HEK293T (cell line): Measurements from ENCODE around the gene CNTLN.

ENCODE experiments used
- CTCF ChIA-PET: fragments of 350-600 bp; formaldehyde crosslinking; extraction: SDS; loops from one replicate; lab custom pipeline; 2021; ENCODE audit warnings: antibody characterized with exemption, inconsistent platforms; lab: Yijun Ruan, JAX
- POLR2A ChIA-PET: fragments of 350-600 bp; formaldehyde crosslinking; extraction: SDS; loops from one replicate; lab custom pipeline; 2020; ENCODE audit warnings: antibody characterized with exemption, inconsistent platforms; lab: Yijun Ruan, JAX
- DNase-seq: peaks from one replicate; pipeline ENCODE4 v3.0.0; 2012; ENCODE audit warnings: mixed read lengths; ENCODE audit errors: extremely low spot score
- ARNT ChIP-seq: fragments of 450-650 bp; IDR thresholded peaks from 2 replicates; pipeline ENCODE4 v1.6.1; 2017; ENCODE audit warnings: mild to moderate bottlenecking
- BHLHE40 ChIP-seq: fragments of 450-650 bp; IDR thresholded peaks from 2 replicates; pipeline ENCODE4 v1.6.1; 2016; ENCODE audit warnings: mild to moderate bottlenecking, moderate library complexity, borderline replicate concordance
- CTBP1 ChIP-seq: fragments of 450-650 bp; IDR thresholded peaks from 2 replicates; pipeline ENCODE4 v1.6.1; 2016; ENCODE audit warnings: borderline replicate concordance
- ELF4 ChIP-seq: fragments of 450-650 bp; IDR thresholded peaks from 2 replicates; pipeline ENCODE4 v1.6.1; 2017; ENCODE audit warnings: antibody characterized with exemption
- FOXA1 ChIP-seq: fragments of 450-650 bp; IDR thresholded peaks from 2 replicates; pipeline ENCODE4 v1.6.1; 2016; ENCODE audit warnings: mild to moderate bottlenecking
- FOXK2 ChIP-seq: fragments of 450-650 bp; IDR thresholded peaks from 2 replicates; pipeline ENCODE4 v1.6.1; 2016; ENCODE audit warnings: mild to moderate bottlenecking
- FOXM1 ChIP-seq: fragments of 450-650 bp; IDR thresholded peaks from 2 replicates; pipeline ENCODE4 v1.6.1; 2017; ENCODE audit warnings: mild to moderate bottlenecking, borderline replicate concordance
- HDGF ChIP-seq: fragments of 450-650 bp; IDR thresholded peaks from 2 replicates; pipeline ENCODE4 v1.6.1; 2017; ENCODE audit warnings: antibody characterized with exemption, borderline replicate concordance
- L3MBTL2 ChIP-seq: fragments of 450-650 bp; conservative IDR thresholded peaks from 2 replicates; pipeline ENCODE4 v1.6.1; 2016; ENCODE audit warnings: mild to moderate bottlenecking
- LEF1 ChIP-seq: fragments of 450-650 bp; IDR thresholded peaks from 2 replicates; pipeline ENCODE4 v1.6.1; 2017; ENCODE audit warnings: mild to moderate bottlenecking, borderline replicate concordance
- NFRKB ChIP-seq: fragments of 450-650 bp; IDR thresholded peaks from 2 replicates; pipeline ENCODE4 v1.6.1; 2016; ENCODE audit warnings: mild to moderate bottlenecking, moderate library complexity
- SP1 ChIP-seq: fragments of 450-650 bp; IDR thresholded peaks from 2 replicates; pipeline ENCODE4 v1.6.1; 2017
- SUZ12 ChIP-seq: fragments of 450-650 bp; IDR thresholded peaks from 2 replicates; pipeline ENCODE4 v1.6.1; 2016; ENCODE audit warnings: mild to moderate bottlenecking
- TARDBP ChIP-seq: fragments of 450-650 bp; IDR thresholded peaks from 2 replicates; pipeline ENCODE4 v1.6.1; 2016
- ZNF384 ChIP-seq: fragments of 450-650 bp; IDR thresholded peaks from 2 replicates; pipeline ENCODE4 v1.6.1; 2016
- TF ChIP-seq, protein P1 (sequence below): fragments of 450-650 bp; IDR thresholded peaks from 2 replicates; pipeline ENCODE4 v1.6.1; 2016

Gene CNTLN

GRCh38 chr9:17130291-17130690, 4.5 kb upstream of the CNTLN start:
- POLR2A ChIA-PET, result no interaction called here

GRCh38 chr9:17130725-17131124, 4.1 kb upstream of the CNTLN start:
- POLR2A ChIA-PET, result no interaction called here
- TF ChIP-seq FOXM1, result no peak
- no peak for TF ChIP-seq FOXA1
- TF ChIP-seq TARDBP, result no peak
- TF ChIP-seq L3MBTL2, result no peak
- TF ChIP-seq NFRKB, result no peak
- TF ChIP-seq ARNT, result no peak
- TF ChIP-seq, protein P1, sequence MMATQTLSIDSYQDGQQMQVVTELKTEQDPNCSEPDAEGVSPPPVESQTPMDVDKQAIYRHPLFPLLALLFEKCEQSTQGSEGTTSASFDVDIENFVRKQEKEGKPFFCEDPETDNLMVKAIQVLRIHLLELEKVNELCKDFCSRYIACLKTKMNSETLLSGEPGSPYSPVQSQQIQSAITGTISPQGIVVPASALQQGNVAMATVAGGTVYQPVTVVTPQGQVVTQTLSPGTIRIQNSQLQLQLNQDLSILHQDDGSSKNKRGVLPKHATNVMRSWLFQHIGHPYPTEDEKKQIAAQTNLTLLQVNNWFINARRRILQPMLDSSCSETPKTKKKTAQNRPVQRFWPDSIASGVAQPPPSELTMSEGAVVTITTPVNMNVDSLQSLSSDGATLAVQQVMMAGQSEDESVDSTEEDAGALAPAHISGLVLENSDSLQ, result no peak
- CTCF ChIA-PET, result no interaction called here
- no peak for DNase-seq

More at GRCh38 chr9:17130291-17130690, 4.5 kb upstream of the CNTLN start:
- CTCF ChIA-PET, result no interaction called here
- no peak for DNase-seq
- TF ChIP-seq HDGF, result no peak
- no peak for TF ChIP-seq FOXA1
- no peak for TF ChIP-seq CTBP1
- TF ChIP-seq NFRKB, result no peak
- TF ChIP-seq SP1, result no peak
- TF ChIP-seq, protein P1, result no peak
- no peak for TF ChIP-seq ARNT
- TF ChIP-seq FOXM1, result no peak
- TF ChIP-seq ELF4, result no peak

DNA sequence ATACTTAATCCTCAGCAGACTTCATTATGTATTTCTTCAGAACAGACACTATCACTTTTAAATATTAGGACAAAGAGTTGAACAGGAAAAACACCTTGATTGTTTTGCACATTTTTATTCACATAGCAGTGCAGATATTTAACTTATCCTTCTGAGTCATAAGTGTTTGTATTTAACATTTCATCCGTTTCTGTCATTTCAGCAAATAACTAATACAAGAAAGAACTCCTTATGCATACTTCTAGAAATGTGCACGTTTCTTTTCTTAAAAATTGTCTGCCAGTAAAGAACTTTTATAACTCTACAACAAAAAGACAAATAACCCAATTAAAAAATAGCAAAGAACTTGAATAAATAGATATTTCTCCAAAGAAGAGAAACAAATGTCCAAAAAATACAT, 3.3 kb upstream of the CNTLN start:
- no peak for DNase-seq
- POLR2A ChIA-PET, result no interaction called here
- no peak for TF ChIP-seq SP1
- CTCF ChIA-PET, result no interaction called here

GRCh38 chr9:17135295-17136160, 688 bp downstream of the CNTLN start:
- CTCF ChIA-PET, result no interaction called here
- POLR2A ChIA-PET, result interaction anchor here (0.7 to 0.9 kb wide), 2 partner anchors 11 to 26 kb away, joined by 3 read pairs; no protein-coding TSS in a partner anchor

DNA sequence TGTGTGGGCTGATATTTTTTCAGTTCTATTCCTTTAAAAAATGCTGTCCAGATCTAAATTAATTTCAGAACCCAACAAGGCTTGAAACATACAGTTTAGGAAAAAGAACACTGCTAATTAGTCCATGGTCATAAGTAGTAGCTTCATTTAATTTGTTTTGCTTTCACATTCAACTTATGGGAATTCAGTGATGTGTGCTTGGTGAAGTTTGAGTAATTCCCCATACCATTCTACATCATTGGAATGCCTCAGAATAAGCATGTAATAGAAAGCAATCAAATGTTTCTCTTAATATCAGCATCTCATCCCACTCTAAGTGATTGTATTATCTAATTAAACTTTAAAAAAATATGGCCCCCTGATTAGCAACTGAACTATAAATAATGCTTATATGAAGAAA, 2.7 kb downstream of the CNTLN start:
- TF ChIP-seq SUZ12 (no peak), ELF4 (no peak), FOXK2 (no peak), NFRKB (no peak), FOXM1 (no peak), ARNT (no peak), LEF1 (no peak), TARDBP (no peak), FOXA1 (no peak), HDGF (no peak), CTBP1 (no peak)
- DNase-seq, result no peak
- ChIA-PET CTCF (no interaction called here), POLR2A (no interaction called here)

More at GRCh38 chr9:17135295-17136160, 688 bp downstream of the CNTLN start:
- no peak for TF ChIP-seq LEF1
- DNase-seq, result peak; percentile 36

DNA sequence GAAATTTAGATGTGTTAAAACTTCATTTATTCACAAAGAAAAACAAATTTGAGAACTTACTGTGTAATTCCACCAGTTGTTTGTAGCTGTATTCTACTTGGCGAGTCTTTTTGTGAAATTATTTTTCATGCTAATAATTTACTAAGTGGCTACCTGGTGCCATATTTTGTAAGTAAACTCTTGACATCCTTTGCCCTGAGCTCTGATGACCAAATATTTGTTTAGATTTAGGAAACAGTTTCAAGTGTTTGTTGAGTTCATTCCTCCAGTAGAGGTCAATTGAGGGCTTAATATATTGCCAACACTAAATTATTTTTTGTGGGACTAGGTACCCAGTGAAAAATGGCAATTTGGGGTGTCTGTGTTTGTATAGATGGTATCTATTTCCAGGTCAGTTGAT, 3.7 kb downstream of the CNTLN start:
- POLR2A ChIA-PET, result no interaction called here
- CTCF ChIA-PET, result no interaction called here
- DNase-seq, result no peak
- TF ChIP-seq LEF1 (no peak), CTBP1 (no peak), ELF4 (no peak), FOXK2 (no peak), SUZ12 (no peak), TARDBP (no peak), FOXM1 (no peak), ARNT (no peak), FOXA1 (no peak), NFRKB (no peak), HDGF (no peak), SP1 (no peak), ZNF384 (no peak), L3MBTL2 (no peak), BHLHE40 (no peak)
- TF ChIP-seq, protein P1, result no peak

- POLR2A ChIA-PET, result no interaction called here
- no peak for DNase-seq
- CTCF ChIA-PET, result no interaction called here
- no peak for TF ChIP-seq SUZ12
- TF ChIP-seq, protein P1, result no peak
- no peak for TF ChIP-seq ELF4
- no peak for TF ChIP-seq FOXM1
- no peak for TF ChIP-seq NFRKB
- no peak for TF ChIP-seq ARNT
- no peak for TF ChIP-seq CTBP1
- no peak for TF ChIP-seq HDGF
- TF ChIP-seq SP1, result no peak
- TF ChIP-seq BHLHE40, result no peak
- no peak for TF ChIP-seq FOXK2
Measured at GRCh38 chr9:17140418-17140817, 5.6 kb downstream of the CNTLN start.
